ENCODE data around the gene SUPT3H.

Gene SUPT3H

DNA sequence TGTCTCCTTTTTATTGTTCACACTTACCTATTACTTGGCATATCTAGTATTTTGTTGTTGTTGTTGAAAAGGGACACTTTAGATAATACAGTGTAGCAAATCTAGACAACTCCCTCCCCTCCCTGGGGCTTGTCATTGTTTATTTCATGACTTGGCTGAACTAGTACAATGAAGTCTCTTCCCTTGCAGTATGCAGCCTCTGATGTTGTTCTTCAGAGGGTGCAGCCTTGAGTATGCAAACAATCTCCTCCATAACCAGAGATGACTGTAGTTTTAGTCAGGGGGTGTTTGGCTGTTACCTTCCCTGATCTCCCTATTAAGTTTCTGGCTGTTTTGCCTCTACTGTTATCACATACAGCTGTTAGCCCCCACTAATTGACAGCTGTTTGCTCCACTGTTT lies 365.0 kb downstream of the SUPT3H start:
- in situ Hi-C loops (cut with HindIII; ENCODE audit: low sequenced_read_pairs) = no loop called here

DNA sequence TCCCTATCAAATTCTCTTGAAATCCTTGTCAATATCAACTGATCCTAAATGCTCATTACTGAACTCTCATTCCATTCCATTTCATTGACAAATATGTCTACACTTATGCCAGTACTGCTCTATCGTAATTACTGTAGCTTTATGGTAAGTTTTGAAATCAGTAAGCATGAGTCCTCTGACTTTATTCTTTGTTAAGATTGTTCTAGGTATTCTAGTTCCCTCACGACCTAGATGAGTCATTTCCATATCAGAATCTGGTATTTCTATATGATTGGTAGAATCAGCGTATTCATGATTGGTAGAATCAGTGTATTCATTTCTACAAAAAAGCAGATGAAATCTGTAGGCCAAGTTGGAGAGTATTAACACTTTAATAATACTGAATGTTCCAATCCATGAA lies 368.2 kb downstream of the SUPT3H start:
- in situ Hi-C loops (cut with HindIII; ENCODE audit: low sequenced_read_pairs) = no loop called here

DNA sequence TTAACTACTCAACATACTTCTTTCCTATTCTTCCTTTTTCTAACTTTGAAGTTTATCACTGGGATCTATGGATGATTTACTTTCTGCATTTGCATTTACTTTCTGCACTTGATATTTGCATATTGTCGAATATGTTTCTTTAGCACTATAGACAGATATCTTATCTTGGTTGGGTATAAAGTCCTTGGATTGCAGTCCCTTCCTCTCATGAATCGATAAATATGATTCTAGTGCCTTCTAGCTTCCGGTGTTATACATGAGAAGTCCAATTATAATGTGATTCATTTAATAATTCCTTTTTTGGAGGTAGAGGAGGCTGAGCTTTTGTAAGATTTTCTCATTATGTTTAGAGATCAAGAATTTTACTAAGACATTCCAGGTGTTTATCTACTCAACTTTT lies 370.8 kb downstream of the SUPT3H start:
- in situ Hi-C loops (cut with HindIII; ENCODE audit: low sequenced_read_pairs) = no loop called here

DNA sequence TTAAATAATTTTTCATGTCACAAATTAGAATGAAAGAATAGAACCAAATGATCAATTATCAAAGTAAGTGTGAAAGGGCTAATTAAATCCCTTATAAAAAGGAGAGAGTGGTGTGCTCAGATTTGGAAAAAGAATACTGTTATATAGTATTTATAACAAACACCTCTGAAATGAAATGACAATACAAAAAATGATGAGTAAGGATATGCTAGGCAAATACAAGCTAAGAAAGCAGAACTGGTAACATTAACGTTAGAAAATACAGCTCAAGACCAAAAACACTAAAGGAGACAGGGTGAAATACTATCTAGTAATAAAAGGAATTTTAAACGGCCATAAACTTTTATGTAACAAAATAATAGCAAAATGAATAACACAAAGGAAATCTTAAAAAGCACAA lies 373.8 kb downstream of the SUPT3H start:
- in situ Hi-C loops (cut with HindIII; ENCODE audit: low sequenced_read_pairs) = no loop called here

DNA sequence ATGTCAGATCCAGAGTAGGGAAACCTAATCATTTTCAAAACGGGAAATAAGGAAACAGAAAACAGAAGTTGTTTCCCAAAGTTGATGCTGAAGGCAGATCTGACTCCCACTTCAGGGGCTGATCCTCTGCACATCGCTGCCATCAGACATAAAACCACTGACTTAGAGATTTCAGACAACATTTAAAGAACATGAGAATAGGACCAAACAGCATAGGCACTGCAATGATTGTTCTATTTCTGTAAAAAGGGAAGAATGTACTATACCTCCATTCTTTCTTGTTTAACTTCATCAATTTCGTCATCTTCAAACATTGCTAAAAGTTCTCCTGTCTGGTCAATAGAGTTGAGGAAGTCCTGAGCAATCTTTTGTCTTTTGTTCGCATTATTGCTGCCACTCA lies 374.3 kb downstream of the SUPT3H start:
- in situ Hi-C loops (cut with HindIII; ENCODE audit: low sequenced_read_pairs) = no loop called here

DNA sequence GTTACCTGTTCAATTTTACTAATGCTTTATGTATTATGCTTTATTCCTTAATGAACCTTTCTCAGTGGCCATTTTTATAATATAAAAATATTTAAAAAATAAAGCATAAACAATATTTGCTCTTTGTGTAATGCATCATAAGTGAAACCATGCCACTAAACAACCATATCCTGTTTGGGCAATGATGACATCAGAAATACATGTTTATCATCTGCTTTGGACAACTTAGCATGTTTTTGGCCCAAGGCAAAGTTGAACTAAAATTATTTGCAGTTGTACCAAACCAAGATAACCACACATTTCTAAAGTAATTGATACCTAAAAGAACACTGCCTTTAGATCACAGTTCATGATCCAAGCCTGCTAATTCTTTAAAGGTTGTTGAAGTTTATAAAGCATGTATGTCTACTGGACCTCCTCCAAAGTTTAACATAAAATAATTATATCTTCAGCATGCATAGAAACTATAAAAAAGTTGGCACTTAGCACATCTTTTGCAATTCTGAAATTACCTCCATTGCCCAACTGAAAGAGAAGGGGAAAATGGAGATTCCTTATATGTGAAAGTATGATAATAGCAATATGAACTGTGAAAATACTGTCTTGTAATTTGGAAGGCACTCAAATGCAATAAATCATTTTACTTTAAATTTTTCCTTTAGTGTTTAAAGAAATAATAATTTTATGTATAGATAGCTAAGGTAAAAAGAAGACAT lies 375.2 kb downstream of the SUPT3H start:
- in situ Hi-C loops (cut with HindIII; ENCODE audit: low sequenced_read_pairs) = no loop called here

DNA sequence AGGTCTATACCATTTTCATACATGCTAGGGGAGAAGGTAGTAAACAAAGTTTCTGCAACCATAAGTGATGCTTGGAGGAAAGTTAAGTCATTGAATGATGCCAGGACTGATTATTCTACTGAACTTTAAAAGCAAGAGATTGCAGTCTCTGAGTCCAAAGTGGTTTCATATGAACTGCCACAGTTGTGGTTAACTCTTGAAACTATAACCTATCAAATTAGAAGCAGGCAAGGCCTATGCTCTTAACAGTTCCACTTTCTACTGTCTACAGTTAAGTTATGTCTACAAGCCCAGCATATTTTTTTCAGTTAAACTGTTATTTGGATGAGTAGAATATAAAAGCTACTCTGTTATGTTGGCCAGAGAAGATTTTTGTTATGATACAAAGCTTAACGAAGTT lies 376.1 kb downstream of the SUPT3H start:
- in situ Hi-C loops (cut with HindIII; ENCODE audit: low sequenced_read_pairs) = no loop called here

DNA sequence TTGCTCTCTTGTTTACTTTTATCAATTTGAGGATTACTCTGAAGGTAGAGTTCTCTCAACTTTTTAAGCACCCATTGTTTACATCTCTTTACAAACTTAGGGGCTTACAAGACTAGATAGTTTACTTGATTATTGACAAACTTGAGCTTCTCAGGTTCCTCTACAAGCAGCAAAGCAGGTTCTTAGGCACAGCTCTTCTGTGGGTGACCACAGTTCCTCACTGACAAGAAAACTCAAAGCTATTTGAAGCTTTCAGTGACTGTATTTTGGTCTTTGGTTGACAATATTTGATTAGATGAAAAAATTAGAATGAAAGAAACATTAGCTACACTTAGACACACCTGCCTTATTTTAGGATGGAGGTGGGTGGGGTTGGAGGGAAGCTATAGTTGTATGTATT lies 376.9 kb downstream of the SUPT3H start:
- in situ Hi-C loops (cut with HindIII; ENCODE audit: low sequenced_read_pairs) = no loop called here

DNA sequence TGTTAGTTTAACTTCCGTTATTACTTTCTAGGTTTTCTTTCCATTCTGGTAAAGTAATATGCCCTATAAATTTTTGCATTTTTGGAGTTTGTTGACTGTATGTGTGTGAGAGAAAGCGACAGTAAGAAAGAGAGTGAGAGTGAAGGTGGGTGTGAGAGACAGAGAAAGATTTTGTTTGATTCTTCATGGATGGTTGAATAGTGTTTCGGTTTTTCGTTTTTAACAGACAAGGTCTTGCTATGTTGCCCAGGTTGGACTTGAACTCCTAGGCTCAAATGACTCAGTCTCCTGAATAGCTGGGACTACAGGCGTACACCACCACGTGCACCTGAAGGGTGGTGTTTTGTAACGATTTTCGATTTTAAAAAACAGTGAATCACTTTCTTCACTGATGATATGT lies 378.7 kb downstream of the SUPT3H start:
- in situ Hi-C loops (cut with HindIII; ENCODE audit: low sequenced_read_pairs) = no loop called here

DNA sequence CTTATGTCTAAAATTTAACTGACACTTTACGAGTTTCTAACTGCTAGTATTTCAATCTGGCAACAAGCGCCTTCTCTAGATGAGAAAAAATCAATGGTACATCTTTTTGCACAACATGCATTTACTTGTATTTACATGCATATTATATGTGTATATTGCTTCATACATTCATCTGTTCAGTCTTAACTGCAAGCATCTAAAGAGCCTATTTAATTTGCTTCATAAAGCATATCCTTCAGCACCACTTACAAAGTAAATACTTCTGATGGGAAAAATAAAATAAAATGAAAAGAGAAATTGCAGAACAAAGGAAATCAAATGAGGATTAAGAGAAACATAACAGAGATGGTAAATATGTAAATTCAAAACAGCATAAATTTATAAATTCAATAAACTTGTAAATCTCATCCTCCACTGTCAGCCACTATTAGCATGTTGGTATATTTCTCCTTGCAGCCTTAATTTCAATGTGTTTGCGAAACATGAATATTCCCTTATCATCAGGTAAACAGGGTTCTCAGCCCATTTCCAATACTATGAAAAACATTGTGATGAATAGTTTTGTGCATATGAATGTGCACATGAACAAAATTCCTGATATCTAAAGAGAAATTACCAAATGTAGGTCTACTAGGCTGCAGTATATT lies 382.1 kb downstream of the SUPT3H start:
- in situ Hi-C loops (cut with HindIII; ENCODE audit: low sequenced_read_pairs) = no loop called here

DNA sequence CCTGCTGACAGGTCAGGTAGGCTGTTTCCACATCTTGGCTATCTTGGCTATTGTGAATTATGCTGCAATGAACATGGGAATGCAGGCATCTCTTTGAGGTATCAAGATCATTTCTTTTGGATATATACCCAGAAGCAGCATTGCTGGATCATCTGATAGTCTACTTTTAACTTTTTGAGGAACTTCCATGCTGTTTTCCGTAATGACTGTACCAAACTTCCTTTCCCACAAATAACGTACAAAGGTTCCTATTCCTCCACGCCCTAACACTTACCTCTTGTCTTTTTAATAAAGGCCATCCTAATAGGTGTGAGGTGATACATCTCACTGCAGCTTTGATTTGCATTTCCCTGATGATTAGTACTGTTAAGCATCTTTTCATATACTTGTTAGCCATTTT lies 388.3 kb downstream of the SUPT3H start:
- in situ Hi-C loops (cut with HindIII; ENCODE audit: low sequenced_read_pairs) = no loop called here

DNA sequence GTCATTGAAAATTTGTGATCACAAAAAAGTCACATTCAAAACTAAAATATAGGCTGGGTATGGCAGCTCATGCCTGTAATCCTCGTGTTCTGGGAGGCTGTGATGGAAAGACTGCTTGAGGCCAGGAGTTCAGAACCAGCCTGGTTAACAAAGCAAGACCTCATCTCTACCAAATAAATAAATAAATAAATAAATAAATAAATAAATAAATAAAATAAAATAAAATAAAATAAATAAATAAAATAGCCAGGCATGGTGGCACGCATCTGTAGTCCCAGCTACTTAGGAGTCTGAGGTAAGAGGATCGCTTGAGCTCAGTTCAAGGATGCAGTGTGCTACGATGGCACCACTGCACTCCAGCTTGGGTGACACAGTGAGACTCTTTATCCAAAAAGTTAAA lies 392.7 kb downstream of the SUPT3H start:
- in situ Hi-C loops (cut with HindIII; ENCODE audit: low sequenced_read_pairs) = no loop called here

DNA sequence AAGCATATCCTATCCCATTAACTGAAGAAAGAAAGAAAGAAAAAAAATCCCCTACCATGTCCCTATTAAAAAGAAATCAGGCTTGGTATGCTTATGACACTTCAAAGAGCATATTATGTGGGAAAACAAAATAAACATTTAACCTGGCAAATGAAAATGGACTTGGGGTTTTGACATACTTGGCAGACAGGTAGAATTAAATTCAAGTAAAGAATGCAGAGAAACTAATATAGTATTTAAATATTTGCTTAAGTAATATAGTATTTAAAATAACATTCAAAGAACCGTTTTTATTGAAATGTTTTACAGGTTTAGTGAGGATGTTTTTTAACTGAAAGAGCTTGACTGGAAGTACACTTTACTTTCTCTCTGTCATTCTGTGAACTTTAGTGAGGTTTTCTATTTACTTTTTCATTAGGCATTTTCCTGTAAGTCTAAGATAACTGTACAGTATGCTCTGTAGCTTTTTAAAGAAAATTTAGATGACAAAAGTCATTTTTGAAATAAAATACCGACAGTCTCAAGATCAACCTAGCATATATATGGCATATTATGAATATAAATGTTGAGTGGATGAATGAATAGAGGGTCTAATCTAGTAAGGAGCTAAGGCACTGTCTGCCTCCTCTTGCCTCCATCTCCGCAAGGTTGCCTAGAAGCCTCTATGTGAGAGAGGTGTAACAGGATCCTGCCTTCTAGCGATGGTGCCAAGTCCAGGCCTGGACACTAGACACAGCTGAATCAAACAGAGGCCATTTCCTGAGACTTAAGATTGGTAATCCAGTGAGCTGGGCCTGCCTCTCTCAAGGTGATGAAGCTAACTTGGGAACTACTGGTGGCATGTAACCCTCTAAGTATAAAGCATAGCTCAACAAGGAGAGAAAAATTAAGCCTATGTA lies 394.0 kb downstream of the SUPT3H start:
- in situ Hi-C loops (cut with HindIII; ENCODE audit: low sequenced_read_pairs) = no loop called here

DNA sequence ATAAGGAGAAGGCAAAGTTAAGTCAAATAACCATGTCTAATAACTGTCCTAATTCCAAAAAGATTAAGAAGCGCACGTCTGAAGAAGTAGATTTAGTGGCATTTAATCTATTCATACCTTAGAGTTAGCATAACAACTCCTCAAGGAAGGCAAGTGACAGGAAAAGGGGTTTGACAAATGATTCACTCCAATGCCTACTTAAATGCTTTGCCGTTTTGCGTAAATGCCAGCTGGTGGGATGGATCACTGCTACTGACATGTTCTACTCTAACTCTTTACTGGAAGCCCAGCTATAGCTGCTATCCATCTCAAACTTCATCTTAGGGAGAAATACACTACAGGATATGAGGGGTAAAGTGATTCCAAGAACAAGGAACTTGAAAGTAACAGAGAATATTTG lies 396.9 kb downstream of the SUPT3H start:
- in situ Hi-C loops (cut with HindIII; ENCODE audit: low sequenced_read_pairs) = no loop called here

DNA sequence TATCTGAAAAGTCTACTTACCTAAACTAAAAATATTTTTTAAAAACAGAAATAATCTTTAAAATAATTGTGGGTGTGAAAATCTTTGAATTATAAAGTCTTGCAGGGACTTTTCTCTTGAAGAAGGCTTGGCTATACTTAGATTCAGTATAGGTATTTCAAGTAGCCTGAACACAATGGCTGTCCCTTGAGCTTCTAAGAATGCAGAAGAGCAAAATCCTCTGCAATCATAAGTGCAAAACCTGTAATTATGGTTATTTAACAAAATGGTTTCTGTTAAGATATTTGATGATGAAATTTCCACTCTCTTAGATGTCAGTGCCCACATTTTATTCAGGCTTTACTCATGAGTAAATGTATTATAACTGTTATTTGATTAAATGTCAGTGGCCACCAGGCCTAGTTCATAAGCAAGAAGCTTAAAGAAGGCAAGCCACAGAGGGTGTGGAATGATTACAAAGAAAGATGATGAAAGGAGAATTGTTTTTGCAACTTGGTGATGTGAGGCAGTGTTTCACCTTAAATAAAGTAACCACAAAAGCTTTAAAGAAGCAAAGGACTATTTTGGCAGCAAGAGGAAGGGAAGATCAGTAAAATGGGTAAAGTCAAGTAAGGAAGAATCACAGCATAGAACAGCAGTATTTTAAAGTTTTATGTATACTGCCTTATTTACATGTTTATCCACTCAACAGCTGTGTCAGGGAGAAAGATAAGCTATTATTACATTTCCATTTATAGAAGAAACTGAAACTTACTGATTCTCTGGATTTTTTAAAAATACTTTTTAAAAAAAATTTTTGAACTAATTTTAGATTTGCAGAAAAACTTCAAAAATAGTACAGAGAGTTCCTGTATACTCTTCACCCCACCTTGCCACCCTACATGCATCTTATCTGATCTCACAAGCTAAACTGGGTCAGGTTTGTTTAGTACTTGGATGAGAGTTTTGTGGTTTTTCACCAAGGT lies 400.8 kb downstream of the SUPT3H start:
- in situ Hi-C loops (cut with HindIII; ENCODE audit: low sequenced_read_pairs) = no loop called here

DNA sequence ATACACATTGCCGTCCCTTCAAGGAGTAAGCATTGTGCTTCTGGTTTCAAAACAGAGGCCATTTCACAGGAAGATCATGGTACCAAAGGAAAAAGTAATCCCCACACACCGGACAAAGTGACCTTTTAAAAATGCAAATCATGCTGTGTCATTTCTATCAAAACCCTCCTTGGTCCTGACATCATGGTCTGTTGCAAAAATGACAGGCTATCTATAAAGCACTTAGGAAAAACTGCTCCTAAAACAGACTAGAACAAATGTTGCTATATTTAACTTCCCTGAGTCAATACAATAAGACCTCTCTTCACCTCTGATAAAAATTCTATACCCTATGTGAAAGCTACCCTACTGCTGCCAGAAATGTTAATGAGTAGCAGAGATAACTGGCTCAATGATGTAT lies 403.2 kb downstream of the SUPT3H start:
- in situ Hi-C loops (cut with HindIII; ENCODE audit: low sequenced_read_pairs) = no loop called here

DNA sequence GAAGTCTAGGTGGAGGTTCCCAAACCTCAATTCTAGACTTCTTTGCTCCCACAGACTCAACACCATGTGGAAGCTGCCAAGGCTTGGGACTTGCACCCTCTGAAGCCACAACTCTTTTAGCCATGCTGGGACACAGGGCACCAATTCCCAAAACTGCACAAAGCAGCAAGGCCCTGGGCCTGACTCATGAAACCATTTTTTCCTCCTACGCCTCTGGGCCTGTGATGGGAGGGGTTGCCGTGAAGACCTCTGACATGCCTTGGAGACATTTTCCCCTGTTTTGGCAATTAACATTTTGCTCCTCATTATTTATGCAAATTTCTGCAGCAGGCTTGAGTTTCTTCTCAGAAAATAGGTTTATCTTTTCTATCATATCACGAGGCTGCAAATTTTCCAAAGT lies 405.0 kb downstream of the SUPT3H start:
- in situ Hi-C loops (cut with HindIII; ENCODE audit: low sequenced_read_pairs) = no loop called here

DNA sequence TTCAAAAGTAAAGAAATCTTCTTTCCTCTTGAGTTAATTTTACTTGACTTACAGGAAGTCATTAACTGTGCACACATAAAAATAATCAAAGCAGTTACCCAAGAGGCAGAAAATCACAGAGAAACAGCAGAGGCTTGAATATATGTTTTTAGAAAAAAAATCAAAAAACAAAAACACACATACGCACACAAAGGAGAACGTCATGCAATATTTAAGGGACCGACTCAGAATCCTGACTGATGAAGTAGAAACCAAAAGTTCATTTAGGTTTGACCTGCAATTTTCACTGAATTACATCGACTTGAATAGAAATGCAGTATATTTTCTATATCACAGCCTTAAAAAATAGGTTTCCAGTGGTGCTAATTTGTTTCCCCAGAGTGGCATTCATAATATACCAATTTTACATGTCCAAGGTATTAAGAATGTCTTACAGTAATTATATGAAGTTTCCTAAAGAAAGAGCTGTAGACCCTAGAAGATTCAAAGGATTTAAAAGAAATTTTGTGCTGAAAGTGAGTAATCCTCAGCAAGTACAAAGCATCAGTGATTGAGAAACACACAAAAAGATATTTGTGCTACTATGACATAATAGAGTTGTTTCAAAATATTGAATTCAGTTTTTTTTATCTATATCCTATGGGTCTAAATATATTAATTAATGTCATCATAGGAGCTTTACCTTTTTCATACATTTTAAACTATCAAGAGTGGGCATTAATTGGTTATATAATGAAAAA lies 408.1 kb downstream of the SUPT3H start:
- in situ Hi-C loops (cut with HindIII; ENCODE audit: low sequenced_read_pairs) = no loop called here

DNA sequence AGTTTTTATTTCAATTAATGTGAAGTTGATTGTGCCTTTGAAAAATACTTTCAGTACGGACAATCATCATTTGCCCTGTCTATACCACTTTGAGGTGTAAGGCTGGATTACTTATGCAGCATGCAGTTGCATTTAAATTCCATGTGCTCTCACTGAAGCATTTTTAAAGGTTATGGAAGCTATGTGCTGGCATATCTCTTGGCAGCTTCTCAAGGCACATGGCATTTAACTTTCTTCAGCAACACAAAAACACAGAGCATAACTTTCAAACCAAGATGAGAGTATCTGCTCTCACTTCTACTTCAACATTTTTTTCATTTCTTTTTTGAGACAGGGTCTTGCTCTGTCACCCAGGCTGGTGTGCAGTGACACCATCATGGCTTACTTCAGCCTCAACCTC lies 410.3 kb downstream of the SUPT3H start:
- in situ Hi-C loops (cut with HindIII; ENCODE audit: low sequenced_read_pairs) = no loop called here

DNA sequence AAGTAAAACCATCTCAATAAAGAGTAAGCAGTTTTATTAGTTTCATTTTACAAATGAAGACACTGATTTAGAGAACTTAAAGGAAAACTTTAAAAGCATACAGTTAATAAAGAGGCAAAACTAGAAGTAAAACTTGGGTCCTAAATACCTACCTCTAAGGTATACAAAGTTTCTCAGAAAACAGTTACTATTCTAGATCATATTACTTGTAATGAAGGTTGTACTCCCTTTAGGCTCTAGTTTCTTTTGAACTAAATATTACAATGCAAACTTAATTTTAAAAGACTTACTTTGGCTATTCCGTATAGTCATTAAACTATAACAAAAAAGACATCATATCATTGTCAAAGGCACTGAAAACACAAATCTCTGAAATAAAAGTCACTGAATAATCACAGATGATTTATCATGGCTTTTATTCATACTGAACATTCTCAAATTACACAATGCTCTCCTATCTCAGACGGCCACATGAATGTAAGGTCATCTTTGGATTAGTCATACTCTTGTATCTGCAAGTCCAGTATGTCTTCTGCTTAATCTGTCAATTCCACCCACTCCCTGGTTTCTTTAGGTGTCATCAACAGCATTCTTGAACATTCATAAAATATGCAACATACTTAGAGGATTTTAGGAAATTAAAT lies 411.2 kb downstream of the SUPT3H start:
- in situ Hi-C loops (cut with HindIII; ENCODE audit: low sequenced_read_pairs) = no loop called here
